Epithelial cell of esophagus (primary cell): ENCODE results near the gene PIWIL4.

Source experiments
- DNase-seq: peaks from one replicate; pipeline ENCODE4 v3.0.0; 2010; ENCODE audit warnings: low read depth
- H3K4me3 ChIP-seq: 2 replicates; pipeline ENCODE4 v1.5.1; 2011; ENCODE audit warnings: mild to moderate bottlenecking, low read length, control low read depth
- TF ChIP-seq, protein P1 (sequence below): IDR thresholded peaks from 2 replicates; pipeline ENCODE4 v1.5.1; 2011; ENCODE audit warnings: low read depth, mild to moderate bottlenecking, low read length, control low read depth, inconsistent platforms; ENCODE audit not compliant: insufficient read depth; ENCODE audit errors: missing control alignments

PIWIL4 gene

DNA sequence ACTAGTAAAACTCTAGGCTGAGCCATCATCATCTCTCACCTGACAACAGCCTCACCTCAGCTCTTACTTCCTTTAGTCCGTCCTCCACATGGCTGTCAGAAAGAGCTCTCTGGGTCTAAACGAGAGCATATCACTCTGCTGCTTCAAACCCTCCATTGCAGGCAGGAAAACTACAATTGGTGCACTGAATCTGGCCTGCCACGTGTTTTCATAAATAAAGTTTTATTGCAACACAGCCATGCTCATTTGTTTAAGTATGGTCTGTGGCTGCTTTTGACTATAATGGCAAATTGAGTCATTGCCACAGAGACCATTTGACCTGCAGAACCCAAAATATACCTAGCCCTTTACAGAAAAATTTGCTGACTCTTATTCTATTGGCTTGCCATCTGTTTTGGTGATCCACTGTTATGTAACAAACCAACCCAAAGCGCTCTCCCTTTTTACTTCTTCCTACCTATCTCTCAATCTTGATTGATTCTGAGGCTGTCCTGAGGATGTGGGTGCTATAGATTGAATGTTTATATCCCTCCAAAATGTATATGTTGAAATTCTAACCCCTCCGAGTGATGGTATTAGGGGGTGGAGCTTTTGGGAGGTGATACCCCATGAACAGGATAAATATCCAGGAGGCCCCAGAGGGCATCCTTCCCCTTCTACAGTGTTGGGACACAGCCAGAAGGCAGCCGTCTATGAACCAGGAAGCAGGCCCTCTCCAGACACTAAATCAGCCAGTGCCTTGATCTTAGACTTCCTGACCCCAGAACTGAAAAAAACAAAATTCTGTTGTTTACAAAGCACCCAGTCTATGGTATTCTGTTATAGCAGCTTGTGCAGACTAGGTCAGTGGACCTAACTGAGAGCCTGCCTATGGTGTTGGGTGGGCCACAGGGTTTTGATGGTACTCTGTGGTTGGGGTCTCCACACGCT lies 99.9 kb downstream of the PIWIL4 start:
- no peak for DNase-seq
- TF ChIP-seq, protein P1, sequence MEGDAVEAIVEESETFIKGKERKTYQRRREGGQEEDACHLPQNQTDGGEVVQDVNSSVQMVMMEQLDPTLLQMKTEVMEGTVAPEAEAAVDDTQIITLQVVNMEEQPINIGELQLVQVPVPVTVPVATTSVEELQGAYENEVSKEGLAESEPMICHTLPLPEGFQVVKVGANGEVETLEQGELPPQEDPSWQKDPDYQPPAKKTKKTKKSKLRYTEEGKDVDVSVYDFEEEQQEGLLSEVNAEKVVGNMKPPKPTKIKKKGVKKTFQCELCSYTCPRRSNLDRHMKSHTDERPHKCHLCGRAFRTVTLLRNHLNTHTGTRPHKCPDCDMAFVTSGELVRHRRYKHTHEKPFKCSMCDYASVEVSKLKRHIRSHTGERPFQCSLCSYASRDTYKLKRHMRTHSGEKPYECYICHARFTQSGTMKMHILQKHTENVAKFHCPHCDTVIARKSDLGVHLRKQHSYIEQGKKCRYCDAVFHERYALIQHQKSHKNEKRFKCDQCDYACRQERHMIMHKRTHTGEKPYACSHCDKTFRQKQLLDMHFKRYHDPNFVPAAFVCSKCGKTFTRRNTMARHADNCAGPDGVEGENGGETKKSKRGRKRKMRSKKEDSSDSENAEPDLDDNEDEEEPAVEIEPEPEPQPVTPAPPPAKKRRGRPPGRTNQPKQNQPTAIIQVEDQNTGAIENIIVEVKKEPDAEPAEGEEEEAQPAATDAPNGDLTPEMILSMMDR = no peak
- no peak overlapping the region for H3K4me3 ChIP-seq

GRCh38 chr11:94668212-94668793 lies 101.1 kb downstream of the PIWIL4 start:
- no peak for DNase-seq
- no peak overlapping the region for H3K4me3 ChIP-seq
- TF ChIP-seq, protein P1 = no peak

- DNase-seq = no peak
These were observed 101.9 kb downstream of the PIWIL4 start for GRCh38 chr11:94669023-94669422.

More at GRCh38 chr11:94669023-94669422, 101.9 kb downstream of the PIWIL4 start:
- TF ChIP-seq, protein P1 = no peak
- H3K4me3 ChIP-seq = no peak overlapping the region
